ENCODE results near the gene ZG16.

GRCh38 chr16:29745121-29745852 is 32.8 kb upstream of the ZG16 start:
- TF ChIP-seq CTCF (IDR thresholded peaks at IDR 0.05) (no peak), POLR2A (IDR thresholded peaks at IDR 0.05) (no peak)
